ENCODE measurements around the gene OLFML2A. TPM values are rescaled to one million over a fixed set of nuclear protein-coding genes. Genes with fewer than 3 reads are reported as not detected.

The OLFML2A gene
- total RNA-seq, 2 experiments from 2014 or later = 4.4 to 6.7 TPM

DNA sequence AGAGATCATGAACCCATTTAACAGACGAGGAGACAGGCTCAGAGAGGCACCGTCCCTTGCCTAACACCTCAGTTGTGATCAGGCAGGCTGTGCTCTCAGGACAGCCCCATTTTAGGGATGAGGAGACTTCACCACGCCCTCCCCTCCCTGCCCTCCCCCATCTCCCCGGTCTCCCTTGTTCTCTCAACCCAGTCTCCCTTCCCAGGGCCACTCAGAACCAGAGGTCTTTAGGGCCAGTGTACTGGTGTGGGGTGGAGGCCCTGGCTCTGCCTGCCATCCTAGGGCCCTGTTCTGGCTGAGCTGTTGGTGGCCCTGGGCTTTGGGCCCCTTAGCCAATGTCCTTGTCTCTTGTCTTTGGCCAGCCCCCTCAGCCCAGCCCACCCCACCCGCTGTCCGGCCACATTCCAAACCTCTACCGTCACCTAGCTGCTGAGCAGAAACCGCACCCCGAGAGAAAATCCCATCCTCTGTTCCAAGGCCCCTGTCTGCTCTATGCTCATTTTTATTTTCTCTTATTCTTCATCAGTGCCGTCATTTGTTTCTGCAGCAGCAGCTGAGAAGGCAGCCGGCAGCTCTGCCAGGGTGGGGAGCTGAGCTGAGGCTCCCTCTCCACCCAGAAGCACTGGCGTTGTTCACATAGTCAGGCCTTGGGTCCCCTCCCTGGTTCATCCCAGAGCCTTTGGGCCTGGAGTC, 33.9 kb downstream of the OLFML2A start:
- intact Hi-C loops (cut with micrococcal nuclease; ENCODE audit: unreplicated experiment) = no loop called here
- TF ChIP-seq EZH2phosphoT487 (IDR thresholded peaks at IDR 0.05; ENCODE audit: borderline replicate concordance, low read depth, low read length) = no peak
- TF ChIP-seq, protein P1, sequence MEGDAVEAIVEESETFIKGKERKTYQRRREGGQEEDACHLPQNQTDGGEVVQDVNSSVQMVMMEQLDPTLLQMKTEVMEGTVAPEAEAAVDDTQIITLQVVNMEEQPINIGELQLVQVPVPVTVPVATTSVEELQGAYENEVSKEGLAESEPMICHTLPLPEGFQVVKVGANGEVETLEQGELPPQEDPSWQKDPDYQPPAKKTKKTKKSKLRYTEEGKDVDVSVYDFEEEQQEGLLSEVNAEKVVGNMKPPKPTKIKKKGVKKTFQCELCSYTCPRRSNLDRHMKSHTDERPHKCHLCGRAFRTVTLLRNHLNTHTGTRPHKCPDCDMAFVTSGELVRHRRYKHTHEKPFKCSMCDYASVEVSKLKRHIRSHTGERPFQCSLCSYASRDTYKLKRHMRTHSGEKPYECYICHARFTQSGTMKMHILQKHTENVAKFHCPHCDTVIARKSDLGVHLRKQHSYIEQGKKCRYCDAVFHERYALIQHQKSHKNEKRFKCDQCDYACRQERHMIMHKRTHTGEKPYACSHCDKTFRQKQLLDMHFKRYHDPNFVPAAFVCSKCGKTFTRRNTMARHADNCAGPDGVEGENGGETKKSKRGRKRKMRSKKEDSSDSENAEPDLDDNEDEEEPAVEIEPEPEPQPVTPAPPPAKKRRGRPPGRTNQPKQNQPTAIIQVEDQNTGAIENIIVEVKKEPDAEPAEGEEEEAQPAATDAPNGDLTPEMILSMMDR (conservative IDR thresholded peaks at IDR 0.05; ENCODE audit: low read length) = no peak
- DNase-seq (ENCODE audit: low spot score) = no peak
- Histone ChIP-seq H4K20me1 (ENCODE audit: insufficient read depth, low read length) (no peaks in the 10 kb centered on the region), H2AFZ (ENCODE audit: low read length) (no peak overlapping the region), H3K27ac (ENCODE audit: low read depth, low read length, poor library complexity, severe bottlenecking) (no peak overlapping the region), H3K4me1 (ENCODE audit: insufficient read depth, low read length, poor library complexity, severe bottlenecking) (no peaks in the 10 kb centered on the region), H3K36me3 (ENCODE audit: insufficient read depth, low read length) (no peaks in the 10 kb centered on the region), H3K79me2 (ENCODE audit: insufficient read depth, low read depth, low read length) (no peaks in the 10 kb centered on the region), H3K4me3 (ENCODE audit: low read depth, low read length, poor library complexity, severe bottlenecking) (no peak overlapping the region), H3K9me2 (ENCODE audit: insufficient read depth, low read length) (no peaks in the 10 kb centered on the region), H3K4me2 (ENCODE audit: low read length) (no peak overlapping the region), H3K9me3 (ENCODE audit: low read length) (no peaks in the 10 kb centered on the region)
- POLR2A ChIA-PET = no interaction called here
- CTCF ChIA-PET (ENCODE audit: unreplicated experiment) = no interaction called here
- no TSS peak for BruUV-seq (replicated peaks)

DNA sequence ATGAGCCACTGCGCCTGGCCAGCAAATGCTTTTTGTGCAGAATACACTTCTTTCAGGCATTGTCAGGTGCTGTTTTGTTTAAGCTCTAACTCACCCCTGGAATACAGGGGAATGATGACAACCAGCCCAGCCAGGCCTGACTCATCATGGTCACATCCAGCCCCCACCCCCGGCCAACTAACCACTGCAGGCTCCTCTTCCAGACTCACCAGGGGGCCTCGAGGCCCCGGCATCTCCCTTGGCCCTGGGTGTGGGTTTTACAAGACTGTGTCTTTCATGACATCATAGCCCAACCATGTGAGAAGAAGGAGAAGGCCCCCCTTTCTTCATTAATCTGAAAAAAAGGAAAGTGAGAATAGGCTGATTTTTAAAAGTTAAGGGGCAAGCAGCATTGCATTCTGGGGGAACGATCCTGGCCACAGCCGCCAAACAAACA, 35.5 kb downstream of the OLFML2A start:
- DNase-seq (ENCODE audit: low spot score) = no peak
- no peaks in the 10 kb centered on the region for H3K9me3 ChIP-seq (ENCODE audit: low read length)
- H3K36me3 ChIP-seq (ENCODE audit: insufficient read depth, low read length) = no peaks in the 10 kb centered on the region
- no peak overlapping the region for H3K4me2 ChIP-seq (ENCODE audit: low read length)
- no peak overlapping the region for H2AFZ ChIP-seq (ENCODE audit: low read length)
- H3K79me2 ChIP-seq (ENCODE audit: insufficient read depth, low read depth, low read length) = no peaks in the 10 kb centered on the region
- no peak for TF ChIP-seq EZH2phosphoT487 (IDR thresholded peaks at IDR 0.05; ENCODE audit: borderline replicate concordance, low read depth, low read length)
- TF ChIP-seq, protein P1 (conservative IDR thresholded peaks at IDR 0.05; ENCODE audit: low read length) = no peak
- POLR2A ChIA-PET = no interaction called here
- no peak overlapping the region for H3K27ac ChIP-seq (ENCODE audit: low read depth, low read length, poor library complexity, severe bottlenecking)
- H4K20me1 ChIP-seq (ENCODE audit: insufficient read depth, low read length) = no peaks in the 10 kb centered on the region
- H3K4me3 ChIP-seq (ENCODE audit: low read depth, low read length, poor library complexity, severe bottlenecking) = no peak overlapping the region
- CTCF ChIA-PET (ENCODE audit: unreplicated experiment) = no interaction called here
- no peaks in the 10 kb centered on the region for H3K4me1 ChIP-seq (ENCODE audit: insufficient read depth, low read length, poor library complexity, severe bottlenecking)
- BruUV-seq (replicated peaks) = no TSS peak
- intact Hi-C loops (cut with micrococcal nuclease; ENCODE audit: unreplicated experiment) = no loop called here
- no peaks in the 10 kb centered on the region for H3K9me2 ChIP-seq (ENCODE audit: insufficient read depth, low read length)

DNA sequence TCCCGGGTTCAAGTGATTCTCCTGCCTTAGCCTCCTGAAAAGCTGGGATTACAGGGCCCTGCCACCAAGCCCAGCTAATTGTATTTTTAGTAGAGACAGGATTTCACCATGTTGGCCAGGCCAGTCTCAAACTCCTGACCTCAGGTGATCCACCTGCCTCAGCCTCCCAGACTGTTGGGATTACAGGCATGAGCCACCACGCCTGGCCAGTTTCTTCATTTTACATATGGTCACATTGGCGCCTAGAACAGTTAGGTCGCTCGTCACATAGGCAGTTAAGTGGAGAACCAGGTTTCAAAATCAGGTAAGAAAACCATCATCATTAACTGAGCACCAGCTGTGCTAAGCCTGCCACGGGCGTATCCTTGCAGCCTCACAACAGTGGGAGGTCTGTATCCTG, 36.1 kb downstream of the OLFML2A start:
- H3K79me2 ChIP-seq (ENCODE audit: insufficient read depth, low read depth, low read length) = no peaks in the 10 kb centered on the region
- no peaks in the 10 kb centered on the region for H3K9me3 ChIP-seq (ENCODE audit: low read length)
- no peak overlapping the region for H3K27ac ChIP-seq (ENCODE audit: low read depth, low read length, poor library complexity, severe bottlenecking)
- BruUV-seq (replicated peaks) = no TSS peak
- no peak overlapping the region for H3K4me3 ChIP-seq (ENCODE audit: low read depth, low read length, poor library complexity, severe bottlenecking)
- H3K9me2 ChIP-seq (ENCODE audit: insufficient read depth, low read length) = no peaks in the 10 kb centered on the region
- TF ChIP-seq, protein P1 (conservative IDR thresholded peaks at IDR 0.05; ENCODE audit: low read length) = no peak
- H3K4me1 ChIP-seq (ENCODE audit: insufficient read depth, low read length, poor library complexity, severe bottlenecking) = peaks cover 2% of the 10 kb centered on the region
- ChIA-PET CTCF (ENCODE audit: unreplicated experiment) (no interaction called here), POLR2A (no interaction called here)
- no peaks in the 10 kb centered on the region for H3K36me3 ChIP-seq (ENCODE audit: insufficient read depth, low read length)
- no peak overlapping the region for H2AFZ ChIP-seq (ENCODE audit: low read length)
- no peak overlapping the region for H3K4me2 ChIP-seq (ENCODE audit: low read length)
- intact Hi-C loops (cut with micrococcal nuclease; ENCODE audit: unreplicated experiment) = no loop called here
- DNase-seq (ENCODE audit: low spot score) = no peak
- H4K20me1 ChIP-seq (ENCODE audit: insufficient read depth, low read length) = no peaks in the 10 kb centered on the region

Data from OCI-LY7 (cell line).